AG04449 (cell line): ENCODE measurements around the gene CACTIN.
A peak's percentile ranks its signal among the peaks of the same experiment; 100 is the strongest.

ENCODE experiments used
- CTCF ChIA-PET: fragments of 350-600 bp; formaldehyde crosslinking; extraction: SDS; loops from one replicate; lab custom pipeline; 2021; ENCODE audit warnings: antibody characterized with exemption; lab: Yijun Ruan, JAX
- POLR2A ChIA-PET: fragments of 400-600, 350-600 bp; formaldehyde crosslinking; extraction: SDS; loops from one replicate; lab custom pipeline; 2020; ENCODE audit warnings: antibody characterized with exemption, inconsistent platforms; lab: Yijun Ruan, JAX
- DNase-seq: peaks from one replicate; pipeline ENCODE4 v3.0.0-alpha.2; 2010; ENCODE audit warnings: low read depth, low spot score
- H3K4me3 ChIP-seq: 2 replicates; pipeline ENCODE4 v1.5.1; 2011; ENCODE audit warnings: low read depth, mild to moderate bottlenecking, control low read depth, low read length
- CTCF ChIP-seq: IDR thresholded peaks from one replicate; pipeline ENCODE4 v1.5.1; 2011; ENCODE audit warnings: mild to moderate bottlenecking, moderate library complexity, low read length, control low read depth, inconsistent platforms; ENCODE audit not compliant: insufficient read depth; ENCODE audit errors: missing control alignments

CACTIN gene

DNA sequence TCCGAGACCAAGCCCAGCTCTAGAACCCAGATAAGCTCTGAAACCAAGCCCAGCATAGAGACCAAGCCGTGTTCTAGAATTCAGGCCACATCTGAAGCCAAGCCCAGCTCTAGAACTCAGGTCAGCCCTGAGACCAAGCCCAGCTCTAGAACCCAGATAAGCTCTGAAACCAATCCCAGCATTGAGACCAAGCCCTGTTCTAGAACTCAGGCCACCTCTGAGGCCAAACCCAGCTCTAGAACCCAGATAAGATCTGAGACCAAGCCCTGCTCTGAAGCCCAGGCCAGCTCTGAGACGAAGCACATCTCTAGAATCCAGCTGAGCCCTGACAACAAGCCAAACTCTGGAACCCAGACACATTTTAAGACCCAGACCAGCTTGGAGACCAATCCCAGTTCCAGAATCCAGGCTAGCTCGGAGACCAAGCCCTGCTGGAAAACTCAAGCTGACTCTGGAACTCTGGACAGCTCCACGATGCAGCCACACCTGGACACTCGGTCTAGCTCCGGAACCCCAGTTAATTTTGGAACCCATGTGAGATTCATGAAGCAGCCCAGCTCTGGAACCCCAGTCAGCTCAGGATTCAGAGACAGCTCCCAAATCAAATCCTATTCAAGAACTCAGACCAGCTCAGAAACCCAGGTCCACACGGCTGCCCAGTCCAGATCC, 35.5 kb downstream of the CACTIN start:
- ChIA-PET POLR2A (interaction anchor here (0.7 to 1.1 kb wide), 3 partner anchors 23 to 34 kb away, joined by 3 read pairs; no protein-coding TSS in a partner anchor), CTCF (interaction anchor here (0.6 to 1.0 kb wide), 2 partner anchors 9 to 127 kb away, joined by 3 read pairs; no protein-coding TSS in a partner anchor)
- no peak overlapping the region for H3K4me3 ChIP-seq
- no peak for TF ChIP-seq CTCF
- no peak for DNase-seq

- DNase-seq: no peak
- H3K4me3 ChIP-seq: no peak overlapping the region
- no peak for TF ChIP-seq CTCF
- CTCF ChIA-PET: no interaction called here
- POLR2A ChIA-PET: no interaction called here
These were observed 36.6 kb downstream of the CACTIN start for GRCh38 chr19:3589949-3590348.

DNA sequence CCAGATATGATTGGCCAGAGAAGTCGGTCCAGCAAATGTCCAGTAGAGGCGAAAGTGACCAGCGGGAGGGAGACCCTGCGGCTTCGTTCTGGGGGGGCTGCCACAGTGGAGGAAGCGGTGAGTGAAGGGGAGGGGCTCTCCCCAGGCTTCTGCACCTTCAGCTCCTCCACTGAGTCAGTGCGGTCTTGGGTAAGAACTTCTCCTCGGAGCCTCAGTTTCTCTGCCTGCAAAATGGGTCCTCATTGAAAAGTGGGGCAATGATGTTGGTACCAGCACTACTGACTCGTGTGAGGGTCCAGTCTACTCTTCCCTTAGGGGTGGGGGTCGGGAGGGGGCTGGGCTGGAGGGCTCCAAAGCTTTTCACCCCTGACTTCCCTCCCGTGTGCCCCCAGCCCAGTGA, 37.2 kb downstream of the CACTIN start:
- DNase-seq: no peak

DNA sequence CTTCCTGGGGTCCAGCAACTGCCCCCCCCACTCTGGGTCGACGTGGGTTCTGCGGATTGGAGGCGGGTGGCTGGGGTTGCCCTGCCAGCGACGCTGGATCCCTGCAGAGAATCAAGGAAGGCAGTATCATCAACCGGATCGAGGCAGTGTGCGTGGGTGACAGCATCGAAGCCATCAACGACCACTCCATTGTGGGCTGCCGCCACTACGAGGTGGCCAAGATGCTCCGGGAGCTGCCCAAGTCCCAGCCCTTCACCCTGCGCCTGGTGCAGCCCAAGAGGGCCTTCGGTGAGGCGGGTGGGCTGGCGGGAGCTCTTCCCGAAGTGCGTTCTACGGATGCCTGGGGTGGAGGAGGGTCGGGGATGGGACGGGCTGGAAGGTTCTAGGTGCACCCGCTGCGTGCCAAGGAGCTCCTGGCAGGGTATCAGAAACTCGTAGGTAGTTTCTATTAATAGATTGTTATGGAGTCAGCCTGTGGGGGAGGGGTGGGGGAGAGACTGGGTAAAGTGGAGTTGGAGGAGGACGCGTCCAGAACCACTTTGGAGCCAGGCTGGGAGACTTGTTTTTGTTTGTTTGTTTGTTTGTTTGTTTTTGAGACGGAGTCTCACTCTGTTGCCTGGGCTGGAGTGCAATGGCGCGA, 39.8 kb downstream of the CACTIN start:
- CTCF ChIA-PET: interaction anchor here (1.5 to 3.1 kb wide), 5 partner anchors 9 to 39 kb away, joined by 3 to 12 read pairs (median 7); partner anchors contain the start of gene TBXA2R
- no peak overlapping the region for H3K4me3 ChIP-seq
- no peak for DNase-seq
- no peak for TF ChIP-seq CTCF
- POLR2A ChIA-PET: no interaction called here

More for the DNA sequence above, 37.2 kb downstream of the CACTIN start:
- no peak for TF ChIP-seq CTCF
- CTCF ChIA-PET: no interaction called here
- H3K4me3 ChIP-seq: no peak overlapping the region
- POLR2A ChIA-PET: no interaction called here

GRCh38 chr19:3586127-3586626, 40.4 kb downstream of the CACTIN start:
- ChIA-PET CTCF (interaction anchor here (1.0 to 3.1 kb wide), 9 partner anchors 10 to 40 kb away, joined by 3 to 12 read pairs (median 5); partner anchors contain the start of gene TBXA2R), POLR2A (no interaction called here)
- DNase-seq: no peak
- peak overlapping the region; percentile 36 for H3K4me3 ChIP-seq
- TF ChIP-seq CTCF: peak; percentile 27
